H9 (cell line): Measurements from ENCODE around the gene C1orf52. TPM values are rescaled to one million over a fixed set of nuclear protein-coding genes. Genes with fewer than 3 reads are reported as not detected.
A peak's percentile ranks its signal among the peaks of the same experiment; 100 is the strongest.

Experiments used
- DNase-seq: peaks from one replicate; pipeline ENCODE4 v3.0.0-alpha.2; 2017
- H2AFZ ChIP-seq: one replicate; pipeline ENCODE4 v1.6.1; 2013; ENCODE audit warnings: mild to moderate bottlenecking, low read length, control low read depth, moderate library complexity
- H2AK5ac ChIP-seq: 2 replicates; pipeline ENCODE4 v1.6.1; 2013; ENCODE audit warnings: low read length, control low read depth, mixed read lengths; ENCODE audit not compliant: insufficient read length
- H2BK120ac ChIP-seq: one replicate; pipeline ENCODE4 v1.6.1; 2013; ENCODE audit warnings: low read depth, mild to moderate bottlenecking, low read length, control low read depth, inconsistent platforms; ENCODE audit not compliant: poor library complexity, severe bottlenecking
- H2BK12ac ChIP-seq: 2 replicates; pipeline ENCODE4 v1.6.1; 2013; ENCODE audit warnings: low read length, control low read depth, mixed read lengths, low read depth; ENCODE audit not compliant: insufficient read length
- H2BK15ac ChIP-seq: 2 replicates; pipeline ENCODE4 v1.6.1; 2013; ENCODE audit warnings: low read depth, low read length, control low read depth
- H2BK20ac ChIP-seq: one replicate; pipeline ENCODE4 v1.6.1; 2013; ENCODE audit warnings: low read depth, mild to moderate bottlenecking, low read length, control low read depth, inconsistent platforms; ENCODE audit not compliant: poor library complexity, severe bottlenecking
- H2BK5ac ChIP-seq: 2 replicates; pipeline ENCODE4 v1.6.1; 2013; ENCODE audit warnings: low read length, control low read depth, mixed read lengths; ENCODE audit not compliant: insufficient read length
- H3K14ac ChIP-seq: 2 replicates; pipeline ENCODE4 v1.6.1; 2013; ENCODE audit warnings: low read length, control low read depth; ENCODE audit not compliant: insufficient read depth
- H3K18ac ChIP-seq: 2 replicates; pipeline ENCODE4 v1.6.1; 2013; ENCODE audit warnings: low read depth, mild to moderate bottlenecking, mixed read lengths, low read length, control low read depth; ENCODE audit not compliant: insufficient read length
- H3K23ac ChIP-seq: 2 replicates; pipeline ENCODE4 v1.6.1; 2013; ENCODE audit warnings: low read length, control low read depth, mixed read lengths, low read depth; ENCODE audit not compliant: insufficient read length
- H3K23me2 ChIP-seq: 2 replicates; pipeline ENCODE4 v1.6.1; 2013; ENCODE audit warnings: low read depth, mild to moderate bottlenecking, mixed read lengths, low read length, control low read depth; ENCODE audit not compliant: insufficient read length, poor library complexity, severe bottlenecking
- H3K27ac ChIP-seq: 2 replicates; pipeline ENCODE4 v1.5.1; 2013; ENCODE audit warnings: low read length, control low read depth, mixed read lengths, low read depth; ENCODE audit not compliant: insufficient read length
- H3K27me3 ChIP-seq: 2 replicates; pipeline ENCODE4 v1.6.1; 2013; ENCODE audit warnings: low read length, control low read depth, inconsistent platforms; ENCODE audit not compliant: insufficient read depth
- H3K4ac ChIP-seq: 2 replicates; pipeline ENCODE4 v1.6.1; 2013; ENCODE audit warnings: low read depth, mild to moderate bottlenecking, control low read depth, inconsistent platforms, low read length, moderate library complexity
- H3K4me1 ChIP-seq: 2 replicates; pipeline ENCODE4 v1.6.1; 2013; ENCODE audit warnings: low read length, control low read depth, inconsistent platforms; ENCODE audit not compliant: insufficient read depth
- H3K4me2 ChIP-seq: 2 replicates; pipeline ENCODE4 v1.6.1; 2013; ENCODE audit warnings: low read length, control low read depth, mixed read lengths; ENCODE audit not compliant: insufficient read length, insufficient read depth
- H3K56ac ChIP-seq: 2 replicates; pipeline ENCODE4 v1.6.1; 2013; ENCODE audit warnings: low read depth, mild to moderate bottlenecking, mixed read lengths, low read length, control low read depth; ENCODE audit not compliant: insufficient read length
- H3K79me1 ChIP-seq: 2 replicates; pipeline ENCODE4 v1.6.1; 2013; ENCODE audit warnings: low read depth, mild to moderate bottlenecking, moderate library complexity, low read length, control low read depth, inconsistent platforms; ENCODE audit not compliant: insufficient read depth, poor library complexity, severe bottlenecking
- H3K79me2 ChIP-seq: 2 replicates; pipeline ENCODE4 v1.6.1; 2013; ENCODE audit warnings: low read length, control low read depth, inconsistent platforms; ENCODE audit not compliant: insufficient read depth
- H3K9ac ChIP-seq: 2 replicates; pipeline ENCODE4 v1.6.1; 2013; ENCODE audit warnings: low read length, control low read depth, mixed read lengths; ENCODE audit not compliant: insufficient read length; ENCODE audit errors: extremely low read depth
- H3K9me3 ChIP-seq: one replicate; pipeline ENCODE4 v1.6.1; 2013; ENCODE audit warnings: low read depth, low read length, inconsistent platforms; ENCODE audit not compliant: control insufficient read depth
- H3T11ph ChIP-seq: one replicate; pipeline ENCODE4 v1.6.1; 2013; ENCODE audit warnings: mild to moderate bottlenecking, low read length, control low read depth, inconsistent platforms
- H4K20me1 ChIP-seq: one replicate; pipeline ENCODE4 v1.6.1; 2013; ENCODE audit not compliant: control insufficient read depth, insufficient read length, insufficient read depth
- H4K5ac ChIP-seq: 2 replicates; pipeline ENCODE4 v1.6.1; 2013; ENCODE audit warnings: low read depth, mild to moderate bottlenecking, mixed read lengths, low read length, control low read depth; ENCODE audit not compliant: insufficient read length
- H4K8ac ChIP-seq: replicated peaks from 2 replicates; pipeline ENCODE4 v1.6.1; 2013; ENCODE audit warnings: low read length, control low read depth, mixed read lengths, low read depth; ENCODE audit not compliant: insufficient read length
- H4K91ac ChIP-seq: 2 replicates; pipeline ENCODE4 v1.6.1; 2013; ENCODE audit warnings: low read depth, mild to moderate bottlenecking, moderate library complexity, mixed read lengths, low read length, control low read depth; ENCODE audit not compliant: insufficient read length
- H3K27ac Mint-ChIP-seq, 3 experiments: 2 replicates in 2 of 3; 3 replicates in 1 of 3; pipeline ENCODE4 v1.8.0; 2020 to 2021; ENCODE audit warnings: mixed read lengths in 3 of 3, mild to moderate bottlenecking in 1 of 3, moderate library complexity in 1 of 3
- H3K27me3 Mint-ChIP-seq: 2 replicates; pipeline ENCODE4 v1.8.0; 2021; ENCODE audit warnings: low read depth, mild to moderate bottlenecking, moderate library complexity, mixed read lengths
- H3K36me3 Mint-ChIP-seq, 3 experiments: 2 replicates in 2 of 3; 3 replicates in 1 of 3; pipeline ENCODE4 v1.8.0; 2020 to 2021; ENCODE audit warnings: low read depth in 3 of 3, mixed read lengths in 3 of 3; ENCODE audit not compliant: insufficient read depth in 1 of 3
- H3K4me1 Mint-ChIP-seq, 2 experiments: 2 replicates each; pipeline ENCODE4 v1.8.0; 2020; ENCODE audit warnings: mixed read lengths in 2 of 2
- H3K4me3 Mint-ChIP-seq, 2 experiments: 2 replicates in 1 of 2; 3 replicates in 1 of 2; pipeline ENCODE4 v1.8.0; 2020 to 2021; ENCODE audit warnings: mild to moderate bottlenecking in 2 of 2, mixed read lengths in 2 of 2, moderate library complexity in 1 of 2
- H3K9me3 Mint-ChIP-seq, 2 experiments: 2 replicates in 1 of 2; 3 replicates in 1 of 2; pipeline ENCODE4 v1.8.0; 2020; ENCODE audit warnings: mild to moderate bottlenecking in 2 of 2, mixed read lengths in 2 of 2, moderate library complexity in 1 of 2
- WGBS: extraction: QIAGEN DNeasy Blood & Tissue Kit; methylation state at CpG from one replicate; pipeline ENCODE4 v1.1.7; 2013; ENCODE audit warnings: missing lambda C conversion rate, low lambda C conversion rate, mixed read lengths; ENCODE audit not compliant: insufficient read length; ENCODE audit errors: extremely low coverage; 5-methylcytosine and 5-hydroxymethylcytosine counted together
- long read RNA-seq: library from polyadenylated mRNA; unstranded; transcript quantifications from one replicate; pipeline ENCODE4 v2.0.0, GENCODE V29; 2020
- total RNA-seq: library from RNA; stranded (reverse); gene quantifications from 2 replicates; pipeline ENCODE4 v1.2.1, GENCODE V29; 2021
- TF ChIP-seq, protein P1 (sequence below): fragments of 200-600 bp; sonication (generic); conservative IDR thresholded peaks from 3 replicates; pipeline ENCODE4 v1.8.0; 2021; ENCODE audit warnings: antibody characterized with exemption, mild to moderate bottlenecking

The C1orf52 gene
- total RNA-seq, result 45.1 and 48.2 TPM in 2 replicates
- long read RNA-seq, transcript C1orf52-201 (4 exons, 3,391 nt), result minor isoform, 112 of 320 reads
- long read RNA-seq, transcript C1orf52-203 (3 exons, 1,219 nt), result major isoform, 197 of 320 reads
- long read RNA-seq, partial matches to known transcripts, result 6 of 320 reads
- long read RNA-seq, other reads (novel, unspliced or antisense), result 5 of 320 reads

DNA sequence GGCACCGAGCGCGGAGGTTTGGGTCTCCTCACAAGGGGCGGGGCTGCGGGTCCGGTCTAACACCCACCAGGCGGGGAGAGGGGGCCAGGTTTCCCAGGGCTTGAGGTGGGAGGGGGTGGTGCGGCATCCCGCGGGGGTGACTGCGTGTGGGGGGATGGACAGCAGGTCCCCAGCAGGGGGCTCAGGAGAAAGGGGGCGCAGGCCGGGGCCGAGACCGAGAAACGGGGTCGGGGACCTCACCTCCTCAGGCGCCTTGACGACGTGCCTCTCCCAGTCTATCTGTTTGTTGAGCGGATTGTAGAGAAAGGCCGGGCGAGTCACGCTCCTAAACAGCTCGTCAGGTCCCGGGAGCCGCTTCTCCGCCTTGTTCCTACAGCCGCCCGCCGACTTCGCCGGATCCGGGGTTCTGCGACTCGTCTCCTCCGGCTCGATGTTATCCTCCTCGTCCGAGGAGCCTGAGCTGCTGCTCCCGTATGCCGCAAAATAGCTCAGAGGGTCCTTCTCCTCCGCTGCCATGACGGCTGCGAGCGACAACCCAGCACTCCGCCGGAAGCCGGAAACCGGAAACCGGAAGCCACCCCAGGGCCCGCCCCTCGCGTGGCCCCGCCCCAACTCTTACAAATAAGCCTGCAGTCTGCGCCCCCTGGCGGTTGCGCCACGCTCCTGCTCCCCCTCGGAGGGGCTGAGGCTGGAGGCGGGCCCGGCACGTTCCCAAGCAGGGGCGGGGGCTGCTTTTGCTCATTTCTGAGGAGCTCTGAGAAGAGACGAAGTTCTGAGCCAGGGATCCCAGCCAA, at the start of gene C1orf52:
C1orf52 (minus strand) TSS at position 545 of the 794 bp plus-strand sequence; CDS start at position 516, 29 bp downstream.
- Mint-ChIP-seq H3K4me1 (peaks cover 17 to 22% of the 10 kb centered on the region in 2 experiments), H3K27ac (peak within 1 kb of the TSS; percentile 89 to 99 (median 98); a peak in 6 of 7 replicates), H3K4me3 (peak within 1 kb of the TSS; percentile 97), H3K27me3 (no peaks in the 10 kb centered on the region; the same call in none of the 2 replicates), H3K9me3 (peaks cover 22 to 24% of the 10 kb centered on the region in 2 experiments), H3K36me3 (peaks cover 42 to 74% (median 71%) of the 10 kb centered on the region in 3 experiments)
- Histone ChIP-seq H2BK120ac (no peak within 1 kb of the TSS), H2BK20ac (no peak within 1 kb of the TSS), H4K20me1 (no peaks in the 10 kb centered on the region), H2BK5ac (no peak within 1 kb of the TSS), H3K9me3 (peaks cover 19% of the 10 kb centered on the region), H3T11ph (no peak within 1 kb of the TSS), H3K14ac (no peak within 1 kb of the TSS), H3K23ac (no peak within 1 kb of the TSS), H3K27ac (no peak within 1 kb of the TSS), H3K79me1 (no peaks in the 10 kb centered on the region), H3K79me2 (peaks cover 4% of the 10 kb centered on the region; the same call in 1 of the 2 replicates), H3K56ac (no peak within 1 kb of the TSS), H4K5ac (no peak within 1 kb of the TSS), H2AFZ (peak within 1 kb of the TSS; percentile 88), H3K4me1 (no peaks in the 10 kb centered on the region), H3K4me2 (peak within 1 kb of the TSS; percentile 96), H2BK12ac (no peak within 1 kb of the TSS), H4K8ac (no peak within 1 kb of the TSS), H3K9ac (peak within 1 kb of the TSS; percentile 90), H2BK15ac (no peak within 1 kb of the TSS), H3K4ac (no peak within 1 kb of the TSS), H3K23me2 (peaks cover 2% of the 10 kb centered on the region), H3K27me3 (no peaks in the 10 kb centered on the region), H2AK5ac (no peak within 1 kb of the TSS), H4K91ac (no peak within 1 kb of the TSS), H3K18ac (no peak within 1 kb of the TSS)
- TF ChIP-seq, protein P1, sequence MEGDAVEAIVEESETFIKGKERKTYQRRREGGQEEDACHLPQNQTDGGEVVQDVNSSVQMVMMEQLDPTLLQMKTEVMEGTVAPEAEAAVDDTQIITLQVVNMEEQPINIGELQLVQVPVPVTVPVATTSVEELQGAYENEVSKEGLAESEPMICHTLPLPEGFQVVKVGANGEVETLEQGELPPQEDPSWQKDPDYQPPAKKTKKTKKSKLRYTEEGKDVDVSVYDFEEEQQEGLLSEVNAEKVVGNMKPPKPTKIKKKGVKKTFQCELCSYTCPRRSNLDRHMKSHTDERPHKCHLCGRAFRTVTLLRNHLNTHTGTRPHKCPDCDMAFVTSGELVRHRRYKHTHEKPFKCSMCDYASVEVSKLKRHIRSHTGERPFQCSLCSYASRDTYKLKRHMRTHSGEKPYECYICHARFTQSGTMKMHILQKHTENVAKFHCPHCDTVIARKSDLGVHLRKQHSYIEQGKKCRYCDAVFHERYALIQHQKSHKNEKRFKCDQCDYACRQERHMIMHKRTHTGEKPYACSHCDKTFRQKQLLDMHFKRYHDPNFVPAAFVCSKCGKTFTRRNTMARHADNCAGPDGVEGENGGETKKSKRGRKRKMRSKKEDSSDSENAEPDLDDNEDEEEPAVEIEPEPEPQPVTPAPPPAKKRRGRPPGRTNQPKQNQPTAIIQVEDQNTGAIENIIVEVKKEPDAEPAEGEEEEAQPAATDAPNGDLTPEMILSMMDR, result peak; percentile 99
- DNase-seq, result peak; percentile 96
- no CpG with 5 or more reads among the region's 65 CpGs for WGBS
